Measurements from ENCODE around the gene SHROOM3. TPM values are rescaled to one million over a fixed set of nuclear protein-coding genes. Genes with fewer than 3 reads are reported as not detected.
A peak's percentile ranks its signal among the peaks of the same experiment; 100 is the strongest.

Gene SHROOM3
- polyA plus RNA-seq, 1 experiment, result 9.5 TPM

DNA sequence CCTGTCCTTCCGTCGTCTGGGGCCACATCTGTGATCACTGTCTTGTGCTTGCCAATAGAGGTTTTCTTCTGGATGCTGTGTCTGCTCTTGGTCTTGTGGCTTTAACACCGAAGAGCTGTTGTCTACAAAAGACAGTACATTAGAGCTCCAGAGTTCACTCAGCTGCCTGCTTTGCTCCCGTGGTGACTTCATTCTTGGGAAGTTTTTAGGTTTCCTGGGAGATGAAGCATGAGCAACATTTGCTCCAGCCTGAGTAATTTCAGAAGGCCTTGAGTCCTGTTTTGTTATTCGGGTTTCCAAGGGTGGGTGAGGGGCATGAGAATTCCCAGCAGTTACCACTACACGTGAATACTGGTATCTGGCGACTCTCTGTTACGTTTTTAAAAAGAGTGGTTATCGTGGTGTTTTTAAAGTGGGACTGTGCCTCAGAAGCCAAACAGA is 189.2 kb downstream of the SHROOM3 start:
- no peaks in the 10 kb centered on the region for H3K9me3 ChIP-seq (ENCODE audit: control insufficient read depth, insufficient read depth, low read length)
- H3K27ac ChIP-seq (ENCODE audit: low read depth, low read length), result peak overlapping the region; percentile 77
- peak overlapping the region; percentile 8; the same call in 1 of the 2 replicates for H3K4me3 ChIP-seq (ENCODE audit: low read depth, low read length)
- TF ChIP-seq CTCF (IDR thresholded peaks at IDR 0.05; ENCODE audit: low read depth, low read length), result no peak
- H3K27me3 ChIP-seq (ENCODE audit: control insufficient read depth, insufficient read depth, low read length), result no peaks in the 10 kb centered on the region
- peak; percentile 77 for DNase-seq (ENCODE audit: low read depth, low spot score)
- ChIA-PET CTCF (interaction anchor here (0.7 kb wide), 1 partner anchor 133 kb away, joined by 3 read pairs; no protein-coding TSS in a partner anchor), POLR2A (no interaction called here)

- CTCF ChIA-PET, result interaction anchor here (1.3 kb wide), 1 partner anchor 133 kb away, joined by 4 read pairs; no protein-coding TSS in a partner anchor
- no peak overlapping the region for H3K4me3 ChIP-seq (ENCODE audit: low read depth, low read length)
- POLR2A ChIA-PET, result no interaction called here
These were observed 190.1 kb downstream of the SHROOM3 start for GRCh38 chr4:76624931-76625715.

DNA sequence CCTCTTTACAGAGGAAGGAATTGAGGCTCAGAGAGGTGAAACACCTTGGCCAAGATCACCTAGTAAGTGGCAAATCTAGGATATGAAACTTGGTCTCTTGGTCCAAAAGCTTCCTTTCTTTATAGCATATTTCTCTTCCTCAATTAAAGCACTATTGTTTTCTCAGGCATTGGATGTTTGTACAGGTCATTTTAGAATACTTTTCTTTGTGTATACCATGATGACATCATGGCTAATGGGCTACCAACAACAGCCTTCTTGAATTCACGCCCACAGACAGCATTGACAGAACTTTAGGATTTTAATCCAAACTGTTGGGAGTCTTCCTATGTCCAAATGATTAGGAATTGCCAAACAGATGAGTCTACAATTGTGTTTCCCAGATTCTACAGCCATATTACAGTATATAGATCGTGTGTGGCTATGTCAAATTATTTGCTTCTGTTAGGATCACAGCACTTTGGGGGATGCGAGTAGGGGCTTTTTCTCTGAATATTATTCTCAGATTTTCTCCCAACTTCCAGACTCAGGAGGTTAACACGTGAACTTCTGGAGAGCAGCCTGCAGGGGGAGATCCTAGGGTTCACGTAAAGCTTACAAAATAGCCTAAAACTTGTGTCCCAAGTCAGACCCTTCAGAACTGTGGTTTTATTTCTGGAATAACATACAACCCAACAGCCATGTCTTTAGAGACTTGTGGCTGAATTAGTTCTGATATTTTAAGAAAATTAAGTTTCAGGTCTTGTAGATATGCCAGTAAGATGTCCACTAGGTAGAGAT is 191.8 kb downstream of the SHROOM3 start:
- Histone ChIP-seq H3K9me3 (ENCODE audit: control insufficient read depth, insufficient read depth, low read length) (no peaks in the 10 kb centered on the region), H3K4me3 (ENCODE audit: low read depth, low read length) (no peak overlapping the region), H3K27ac (ENCODE audit: low read depth, low read length) (no peak overlapping the region), H3K27me3 (ENCODE audit: control insufficient read depth, insufficient read depth, low read length) (no peaks in the 10 kb centered on the region)
- ChIA-PET POLR2A (no interaction called here), CTCF (interaction anchor here (1.3 kb wide), 1 partner anchor 131 kb away, joined by 4 read pairs; no protein-coding TSS in a partner anchor)
- peak; percentile 38 for TF ChIP-seq CTCF (IDR thresholded peaks at IDR 0.05; ENCODE audit: low read depth, low read length)
- DNase-seq (ENCODE audit: low read depth, low spot score), result no peak

More at GRCh38 chr4:76624931-76625715, 190.1 kb downstream of the SHROOM3 start:
- Histone ChIP-seq H3K27ac (ENCODE audit: low read depth, low read length) (no peak overlapping the region), H3K27me3 (ENCODE audit: control insufficient read depth, insufficient read depth, low read length) (no peaks in the 10 kb centered on the region), H3K9me3 (ENCODE audit: control insufficient read depth, insufficient read depth, low read length) (no peaks in the 10 kb centered on the region)
- TF ChIP-seq CTCF (IDR thresholded peaks at IDR 0.05; ENCODE audit: low read depth, low read length), result no peak
- no peak for DNase-seq (ENCODE audit: low read depth, low spot score)

DNA sequence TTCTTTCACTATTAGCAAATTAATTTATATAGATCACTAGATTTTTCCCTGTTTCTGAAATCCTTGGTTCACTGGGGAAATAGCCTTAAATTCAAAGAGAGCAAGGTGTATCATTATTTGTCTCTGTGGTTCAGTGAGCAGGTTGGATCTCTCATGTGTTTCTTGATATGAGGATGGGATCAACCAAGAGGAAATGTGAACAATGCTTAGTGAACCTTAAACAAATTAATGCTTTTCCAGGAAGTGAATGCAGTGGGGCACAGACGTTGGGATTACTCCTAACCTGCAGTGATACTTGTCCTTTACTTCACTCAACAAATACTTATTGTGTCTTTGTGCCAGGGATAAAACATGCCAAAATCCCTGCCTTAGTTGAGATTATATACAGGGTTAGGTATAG is 193.2 kb downstream of the SHROOM3 start:
- DNase-seq (ENCODE audit: low read depth, low spot score), result no peak
- Histone ChIP-seq H3K27ac (ENCODE audit: low read depth, low read length) (no peak overlapping the region), H3K4me3 (ENCODE audit: low read depth, low read length) (no peak overlapping the region), H3K27me3 (ENCODE audit: control insufficient read depth, insufficient read depth, low read length) (no peaks in the 10 kb centered on the region), H3K9me3 (ENCODE audit: control insufficient read depth, insufficient read depth, low read length) (peaks cover under 1% of the 10 kb centered on the region; the same call in 1 of the 2 replicates)
- CTCF ChIA-PET, result interaction anchor here (0.7 kb wide), 1 partner anchor 68 kb away, joined by 4 read pairs; no protein-coding TSS in a partner anchor
- TF ChIP-seq CTCF (IDR thresholded peaks at IDR 0.05; ENCODE audit: low read depth, low read length), result no peak
- POLR2A ChIA-PET, result no interaction called here
